ENCODE results near the gene SPRR1B. TPM values are rescaled to one million over a fixed set of nuclear protein-coding genes. Genes with fewer than 3 reads are reported as not detected.
"Not testable (repeated sequence)": the region's sequence is repeated elsewhere in the genome, so short reads cannot be mapped to it uniquely, and the experiment has no call there.

The SPRR1B gene
- total RNA-seq, 2 donors from 2014 or later: not detected

DNA sequence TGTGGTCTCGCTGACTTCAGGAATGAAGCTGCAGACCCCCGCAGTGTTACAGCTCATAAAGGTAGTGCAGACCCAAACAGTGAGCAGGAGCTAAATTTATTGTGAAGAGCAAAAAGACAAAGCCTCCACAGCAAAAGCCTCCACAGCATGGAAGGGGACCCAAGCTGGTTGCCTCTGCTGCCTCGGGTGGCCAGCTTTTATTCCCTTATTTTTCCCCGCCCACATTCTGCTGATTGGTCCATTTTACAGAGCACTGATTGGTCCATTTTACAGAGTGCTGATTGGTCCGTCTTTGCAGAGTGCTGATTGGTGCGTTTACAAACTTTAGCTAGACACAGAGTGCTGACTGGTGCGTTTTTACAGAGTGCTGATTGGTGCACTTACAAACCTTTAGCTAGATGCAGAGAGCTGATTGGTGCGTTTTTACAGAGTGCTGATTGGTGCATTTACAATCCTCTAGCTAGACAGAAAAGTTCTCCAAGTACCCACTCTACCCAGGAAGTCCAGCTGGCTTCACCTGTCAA, 19.7 kb upstream of the SPRR1B start:
- H3K27me3 Mint-ChIP-seq (ENCODE audit: low read depth): peaks cover 11% of the 10 kb centered on the region
- not testable (repeated sequence) for H3K4me1 Mint-ChIP-seq (ENCODE audit: low read depth); H3K9me3 Mint-ChIP-seq; H3K36me3 Mint-ChIP-seq (ENCODE audit: insufficient read depth in 2 of 2); DNase-seq; ATAC-seq (replicated peaks in 1 of 2); H3K4me3 Mint-ChIP-seq; H3K27ac Mint-ChIP-seq

DNA sequence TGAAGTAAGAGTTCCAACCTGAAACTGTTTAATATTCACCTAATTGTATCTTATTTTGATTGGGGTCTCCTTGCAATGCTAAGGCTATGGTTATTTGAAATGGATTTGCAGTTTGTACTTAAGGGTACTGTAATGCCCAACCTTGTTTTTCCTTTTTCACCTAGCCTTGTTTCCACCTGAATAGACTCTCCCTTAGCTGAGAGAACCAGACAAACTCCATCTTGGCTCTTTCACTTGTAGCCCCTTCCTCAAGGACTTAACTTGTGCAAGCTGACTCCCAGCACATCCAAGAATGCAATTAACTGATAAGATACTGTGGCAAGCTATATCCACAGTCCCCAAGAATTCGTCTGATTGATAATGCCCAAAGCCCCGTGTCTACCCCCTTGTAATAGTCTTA, 9.2 kb upstream of the SPRR1B start:
- H3K36me3 Mint-ChIP-seq (ENCODE audit: insufficient read depth in 2 of 2); DNase-seq; H3K4me3 Mint-ChIP-seq; H3K9me3 Mint-ChIP-seq; H3K27ac Mint-ChIP-seq; ATAC-seq (replicated peaks in 1 of 2); H3K4me1 Mint-ChIP-seq (ENCODE audit: low read depth): not testable (repeated sequence)
- H3K27me3 Mint-ChIP-seq (ENCODE audit: low read depth): peaks cover 24% of the 10 kb centered on the region

DNA sequence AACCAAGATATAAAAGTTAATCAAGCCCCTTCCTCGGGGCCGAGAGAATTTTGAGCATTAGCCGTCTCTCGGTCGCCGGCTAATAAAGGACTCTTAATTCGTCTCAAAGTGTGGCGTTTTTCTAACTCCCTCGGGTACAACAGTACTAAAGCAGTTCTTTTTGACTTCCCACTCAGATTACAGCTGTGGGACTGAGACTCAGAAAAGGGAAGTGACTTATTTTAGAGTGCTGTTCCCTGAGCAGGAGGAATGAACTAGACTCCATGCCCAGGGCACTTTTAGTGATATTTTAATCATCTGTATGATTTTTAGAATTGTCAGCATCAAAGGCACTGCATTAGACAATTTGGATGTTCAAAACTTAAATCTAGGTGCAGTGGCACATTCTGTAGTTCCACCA, 8.7 kb upstream of the SPRR1B start:
- H3K27ac Mint-ChIP-seq; H3K9me3 Mint-ChIP-seq; ATAC-seq (replicated peaks in 1 of 2); H3K4me3 Mint-ChIP-seq; H3K4me1 Mint-ChIP-seq (ENCODE audit: low read depth); H3K36me3 Mint-ChIP-seq (ENCODE audit: insufficient read depth in 2 of 2); DNase-seq: not testable (repeated sequence)
- peaks cover 24% of the 10 kb centered on the region for H3K27me3 Mint-ChIP-seq (ENCODE audit: low read depth)

DNA sequence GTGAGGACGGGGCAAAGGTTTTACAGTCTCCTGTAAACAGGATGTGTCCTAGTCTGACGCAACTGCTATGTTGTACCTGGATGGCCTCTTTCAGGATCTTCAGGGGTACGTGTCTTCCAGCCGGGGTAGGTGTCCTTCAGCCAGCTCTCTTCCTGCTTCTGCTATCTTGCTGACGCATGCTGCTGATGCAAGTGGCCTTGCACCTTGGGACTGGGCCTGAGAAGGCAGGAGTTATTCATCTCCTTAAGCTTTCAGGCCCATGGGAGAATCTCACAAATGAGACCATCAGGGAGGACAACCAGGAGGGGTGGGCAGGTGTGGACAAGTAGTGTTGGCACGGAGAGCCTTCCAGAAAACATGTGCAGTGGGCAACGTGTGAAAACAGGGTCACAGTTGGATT, 7.9 kb upstream of the SPRR1B start:
- Mint-ChIP-seq H3K9me3 (no peaks in the 10 kb centered on the region), H3K4me1 (ENCODE audit: low read depth) (no peaks in the 10 kb centered on the region)

DNA sequence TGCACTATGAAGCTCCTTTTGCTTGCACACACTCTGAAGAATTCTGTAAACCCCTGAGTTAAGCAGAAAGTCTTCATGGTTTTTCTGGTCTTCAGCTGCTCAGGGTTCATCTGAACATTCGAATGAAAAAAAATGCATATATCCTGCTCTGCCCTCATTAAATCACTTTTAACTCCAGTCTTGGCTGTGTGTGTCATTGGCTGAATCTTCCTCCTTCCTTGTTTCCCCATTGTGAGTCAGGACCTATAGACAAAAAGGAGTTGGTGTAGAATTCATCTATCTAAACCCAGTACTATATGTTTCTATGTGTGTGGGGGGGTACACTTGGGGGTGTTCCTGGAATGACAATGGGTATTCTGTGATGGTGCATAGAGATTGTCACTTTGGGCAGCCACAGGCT, 6.6 kb upstream of the SPRR1B start:
- ATAC-seq (replicated peaks in 1 of 2) (no peak), DNase-seq (no peak)
- no peak overlapping the region for H3K27ac Mint-ChIP-seq

More for the DNA sequence above, 7.9 kb upstream of the SPRR1B start:
- DNase-seq: no peak
- ATAC-seq (replicated peaks in 1 of 2): no peak
- no peak overlapping the region for H3K4me3 Mint-ChIP-seq
- no peaks in the 10 kb centered on the region for H3K36me3 Mint-ChIP-seq (ENCODE audit: insufficient read depth in 2 of 2)
- H3K27ac Mint-ChIP-seq: no peak overlapping the region
- H3K27me3 Mint-ChIP-seq (ENCODE audit: low read depth): peaks cover 24% of the 10 kb centered on the region

DNA sequence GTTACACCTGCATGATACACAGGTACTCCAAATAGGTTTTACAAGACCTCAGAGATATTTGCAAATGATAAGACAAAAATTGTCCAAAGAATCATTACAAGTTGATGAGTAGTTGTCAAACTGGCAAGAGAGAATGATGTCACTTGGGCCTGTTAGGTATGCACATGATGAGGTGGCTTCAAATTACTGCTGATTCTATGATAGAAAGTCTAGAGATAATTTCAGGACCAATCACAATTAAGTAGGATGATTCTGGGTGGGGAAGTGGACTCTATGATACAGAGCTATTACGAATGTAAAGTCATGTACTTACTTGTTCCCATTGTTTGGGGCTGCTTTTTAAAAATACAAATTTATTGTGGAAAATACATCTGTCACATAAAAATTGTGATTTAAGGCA, 5.2 kb upstream of the SPRR1B start:
- H3K4me3 Mint-ChIP-seq: no peak overlapping the region
- H3K27me3 Mint-ChIP-seq (ENCODE audit: low read depth): peaks cover 32% of the 10 kb centered on the region
- no peak overlapping the region for H3K27ac Mint-ChIP-seq
- no peaks in the 10 kb centered on the region for H3K4me1 Mint-ChIP-seq (ENCODE audit: low read depth)
- no peak for DNase-seq
- no peaks in the 10 kb centered on the region for H3K9me3 Mint-ChIP-seq
- ATAC-seq (replicated peaks in 1 of 2): no peak
- H3K36me3 Mint-ChIP-seq (ENCODE audit: insufficient read depth in 2 of 2): no peaks in the 10 kb centered on the region

More for the DNA sequence above, 6.6 kb upstream of the SPRR1B start:
- Mint-ChIP-seq H3K36me3 (ENCODE audit: insufficient read depth in 2 of 2) (no peaks in the 10 kb centered on the region), H3K27me3 (ENCODE audit: low read depth) (peaks cover 32% of the 10 kb centered on the region), H3K4me1 (ENCODE audit: low read depth) (no peaks in the 10 kb centered on the region), H3K4me3 (no peak overlapping the region), H3K9me3 (no peaks in the 10 kb centered on the region)

DNA sequence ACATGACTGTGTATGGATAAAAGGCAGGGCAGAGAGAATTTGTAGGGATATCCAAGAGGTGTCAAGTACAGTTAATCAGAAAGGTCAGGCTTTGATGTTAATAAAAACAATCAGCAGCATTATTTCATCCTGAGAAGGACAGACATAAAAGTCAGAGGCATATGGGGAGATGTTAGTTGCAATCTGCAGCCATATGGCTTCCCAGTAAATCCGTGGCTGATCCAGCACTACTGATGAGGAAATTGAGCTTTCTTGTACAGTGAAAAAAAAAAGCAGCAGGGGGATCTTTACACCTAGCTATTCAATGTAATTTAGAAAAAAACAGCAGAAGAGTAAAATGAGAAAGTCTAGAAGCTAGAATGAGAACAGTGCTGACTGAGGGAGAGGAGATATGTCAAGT, 2.2 kb upstream of the SPRR1B start:
- Mint-ChIP-seq H3K9me3 (no peaks in the 10 kb centered on the region), H3K4me1 (ENCODE audit: low read depth) (peaks cover 6% of the 10 kb centered on the region), H3K36me3 (ENCODE audit: insufficient read depth in 2 of 2) (no peaks in the 10 kb centered on the region), H3K27me3 (ENCODE audit: low read depth) (peaks cover 16% of the 10 kb centered on the region), H3K4me3 (no peak overlapping the region), H3K27ac (no peak overlapping the region)
- DNase-seq (no peak), ATAC-seq (replicated peaks in 1 of 2) (no peak)

DNA sequence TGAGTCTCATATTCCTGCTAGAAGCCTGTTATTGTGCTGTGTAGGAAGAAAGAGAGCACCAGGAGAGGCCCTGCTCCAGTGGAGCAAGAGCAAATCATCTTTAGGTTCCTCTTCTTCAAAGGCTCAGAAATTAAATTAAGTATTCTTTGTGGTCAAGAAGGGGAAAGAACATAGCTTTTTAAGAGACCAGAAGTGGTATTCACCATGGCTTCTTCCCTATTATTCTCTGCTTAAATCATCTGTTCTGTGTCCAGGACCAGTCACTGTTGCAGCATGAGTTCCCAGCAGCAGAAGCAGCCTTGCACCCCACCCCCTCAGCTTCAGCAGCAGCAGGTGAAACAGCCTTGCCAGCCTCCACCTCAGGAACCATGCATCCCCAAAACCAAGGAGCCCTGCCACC, 1.1 kb downstream of the SPRR1B start:
- no peak for ATAC-seq (replicated peaks in 1 of 2)
- Mint-ChIP-seq H3K4me1 (ENCODE audit: low read depth) (peaks cover 6% of the 10 kb centered on the region), H3K36me3 (ENCODE audit: insufficient read depth in 2 of 2) (no peaks in the 10 kb centered on the region), H3K27ac (no peak overlapping the region), H3K9me3 (no peaks in the 10 kb centered on the region), H3K4me3 (no peak overlapping the region), H3K27me3 (ENCODE audit: low read depth) (peaks cover 8% of the 10 kb centered on the region)
- DNase-seq: no peak

DNA sequence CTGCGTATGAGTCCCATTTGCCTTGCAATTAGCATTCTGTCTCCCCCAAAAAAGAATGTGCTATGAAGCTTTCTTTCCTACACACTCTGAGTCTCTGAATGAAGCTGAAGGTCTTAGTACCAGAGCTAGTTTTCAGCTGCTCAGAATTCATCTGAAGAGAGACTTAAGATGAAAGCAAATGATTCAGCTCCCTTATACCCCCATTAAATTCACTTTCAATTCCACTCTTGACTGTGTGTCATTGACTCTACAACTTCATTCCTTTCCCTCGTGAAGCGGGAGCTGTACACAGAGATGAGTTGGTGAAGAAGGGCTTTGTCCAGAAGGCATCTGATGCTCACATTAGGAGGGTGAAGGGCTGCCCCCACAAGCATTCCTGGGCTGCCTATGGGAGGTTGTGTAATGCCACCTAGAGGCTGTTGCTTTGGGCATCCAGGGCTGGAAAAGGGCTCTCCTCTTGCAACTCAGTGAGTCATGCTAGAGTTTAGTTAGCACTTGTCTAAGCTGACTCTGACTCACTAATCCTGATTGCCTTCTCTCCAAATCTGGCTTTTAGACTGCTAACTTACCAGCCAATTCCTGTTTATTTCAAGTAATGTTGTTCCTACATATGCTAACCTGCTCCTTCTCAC, 1.8 kb downstream of the SPRR1B start:
- H3K27ac Mint-ChIP-seq: no peak overlapping the region

DNA sequence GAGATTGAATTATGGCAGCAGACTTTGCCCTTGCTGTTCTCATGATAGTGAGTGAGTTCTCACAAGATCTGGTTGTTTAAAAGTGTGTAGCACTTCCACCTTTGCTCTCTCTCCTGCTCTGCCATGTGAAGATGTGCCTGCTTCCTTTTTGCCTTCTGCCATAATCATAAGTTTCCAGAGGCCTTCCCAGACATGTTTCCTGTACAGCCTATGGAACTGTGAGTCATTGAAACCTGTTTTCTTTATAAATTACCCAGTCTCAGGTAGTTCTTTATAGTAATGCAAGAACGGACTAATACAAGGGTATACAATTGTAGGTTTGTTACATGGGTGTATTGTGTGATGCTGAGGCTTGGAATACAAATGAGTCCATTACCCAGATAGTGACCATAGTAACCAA, 4.2 kb downstream of the SPRR1B start:
- H3K36me3 Mint-ChIP-seq (ENCODE audit: insufficient read depth in 2 of 2): no peaks in the 10 kb centered on the region
- no peak for ATAC-seq (replicated peaks in 1 of 2)
- H3K27ac Mint-ChIP-seq: no peak overlapping the region
- H3K9me3 Mint-ChIP-seq: no peaks in the 10 kb centered on the region
- H3K27me3 Mint-ChIP-seq (ENCODE audit: low read depth): peaks cover 6% of the 10 kb centered on the region
- H3K4me1 Mint-ChIP-seq (ENCODE audit: low read depth): peaks cover 6% of the 10 kb centered on the region
- DNase-seq: no peak
- H3K4me3 Mint-ChIP-seq: no peak overlapping the region

More for the DNA sequence above, 1.8 kb downstream of the SPRR1B start:
- H3K4me1 Mint-ChIP-seq (ENCODE audit: low read depth): peaks cover 6% of the 10 kb centered on the region
- peaks cover 8% of the 10 kb centered on the region for H3K27me3 Mint-ChIP-seq (ENCODE audit: low read depth)
- H3K36me3 Mint-ChIP-seq (ENCODE audit: insufficient read depth in 2 of 2): no peaks in the 10 kb centered on the region
- H3K4me3 Mint-ChIP-seq: no peak overlapping the region
- H3K9me3 Mint-ChIP-seq: no peaks in the 10 kb centered on the region
- ATAC-seq (replicated peaks in 1 of 2) (peak in 1 of 2 donors; percentile 71), DNase-seq (peak in 1 of 2 donors; percentile 1)

DNA sequence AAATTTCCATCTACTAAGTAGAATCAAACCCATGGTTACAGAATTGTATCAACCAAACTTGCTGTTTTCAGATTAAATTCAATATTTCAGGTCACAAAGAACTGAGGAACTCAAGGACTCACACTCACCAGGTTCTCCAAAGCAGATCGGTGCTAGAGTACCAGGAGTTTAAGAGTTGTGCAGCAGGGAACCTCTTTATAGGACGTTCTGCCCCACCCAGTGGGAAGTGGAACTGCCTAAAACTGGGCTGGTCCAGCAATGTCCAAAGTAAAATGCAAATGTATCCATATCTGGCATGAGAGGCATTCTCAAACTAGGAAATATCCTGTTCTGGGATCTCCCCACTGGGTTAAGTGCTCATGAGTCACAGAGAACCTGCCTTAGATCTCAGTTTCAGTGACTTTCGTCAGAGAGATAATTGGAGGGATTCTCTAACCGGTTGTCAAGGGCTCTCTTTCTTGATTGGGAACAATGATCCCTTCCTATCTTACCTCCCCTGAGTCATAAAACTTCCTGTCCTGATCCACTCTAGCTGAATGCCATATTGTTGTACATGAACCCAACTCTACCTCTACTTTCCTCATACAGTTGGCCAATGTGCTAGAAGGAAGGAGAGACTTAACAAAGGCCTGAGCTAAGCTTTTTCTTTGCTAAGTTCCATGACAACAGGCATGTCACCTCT, 10.1 kb downstream of the SPRR1B start, which contains the start of gene SPRR2D:
Gene SPRR2D, minus strand, starts transcription at position 171 of the 682 bp plus-strand sequence. CDS start 774 bp downstream, outside the sequence.
- no peak within 1 kb of the TSS for H3K27ac Mint-ChIP-seq

DNA sequence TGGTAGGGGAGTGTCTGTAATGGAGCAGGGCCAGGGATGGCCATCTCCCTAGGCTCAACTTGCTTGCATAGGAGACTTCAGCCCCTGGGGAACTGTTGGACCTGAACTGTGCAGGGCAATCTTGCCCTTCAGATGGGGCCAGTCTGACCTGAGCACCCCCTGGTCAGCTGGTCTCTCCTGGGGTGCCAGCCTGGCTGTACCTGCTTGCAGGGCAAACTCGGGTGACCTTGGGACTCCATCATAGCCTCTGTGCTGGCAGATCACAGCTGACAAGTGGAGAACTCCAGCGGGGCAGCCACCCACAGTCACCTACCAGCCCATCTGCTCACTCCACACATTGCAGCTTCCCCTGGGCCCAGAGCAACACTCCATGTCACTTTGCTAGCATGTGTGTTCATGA, 18.2 kb downstream of the SPRR1B start:
- peaks cover 43% of the 10 kb centered on the region for H3K27me3 Mint-ChIP-seq (ENCODE audit: low read depth)
- no peaks in the 10 kb centered on the region for H3K9me3 Mint-ChIP-seq
- no peak overlapping the region for H3K4me3 Mint-ChIP-seq
- no peak for DNase-seq
- no peaks in the 10 kb centered on the region for H3K4me1 Mint-ChIP-seq (ENCODE audit: low read depth)
- no peak overlapping the region for H3K27ac Mint-ChIP-seq
- no peaks in the 10 kb centered on the region for H3K36me3 Mint-ChIP-seq (ENCODE audit: insufficient read depth in 2 of 2)
- ATAC-seq (replicated peaks in 1 of 2): no peak

More for the DNA sequence above, 10.1 kb downstream of the SPRR1B start, which contains the start of gene SPRR2D:
- Mint-ChIP-seq H3K27me3 (ENCODE audit: low read depth) (peaks cover 18% of the 10 kb centered on the region), H3K4me3 (no peak within 1 kb of the TSS), H3K4me1 (ENCODE audit: low read depth) (no peaks in the 10 kb centered on the region), H3K9me3 (no peaks in the 10 kb centered on the region), H3K36me3 (ENCODE audit: insufficient read depth in 2 of 2) (no peaks in the 10 kb centered on the region)
- no peak for ATAC-seq (replicated peaks in 1 of 2)
- DNase-seq: no peak

DNA sequence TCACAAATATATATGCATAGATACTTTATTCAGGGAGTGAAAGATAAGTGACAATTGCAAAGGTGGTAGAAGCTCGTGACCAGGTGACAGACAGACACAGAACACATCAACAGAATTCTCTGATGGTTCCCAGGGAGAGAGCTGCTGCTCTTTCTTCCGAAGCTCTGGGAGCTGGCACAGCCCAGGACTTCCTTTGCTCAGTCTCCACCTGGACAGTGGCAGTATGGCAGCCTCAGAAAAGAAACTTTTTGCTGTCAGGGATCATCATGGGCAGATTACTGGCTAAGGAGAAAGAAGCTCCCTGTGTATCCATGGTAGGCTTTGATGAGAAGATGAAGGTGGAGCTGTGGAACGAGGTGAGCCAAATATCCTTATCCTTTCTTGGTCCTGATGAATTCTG, 25.1 kb downstream of the SPRR1B start:
- H3K4me3 Mint-ChIP-seq; DNase-seq; H3K4me1 Mint-ChIP-seq (ENCODE audit: low read depth); H3K36me3 Mint-ChIP-seq (ENCODE audit: insufficient read depth in 2 of 2); ATAC-seq (replicated peaks in 1 of 2); H3K9me3 Mint-ChIP-seq; H3K27ac Mint-ChIP-seq: not testable (repeated sequence)
- H3K27me3 Mint-ChIP-seq (ENCODE audit: low read depth): peaks cover 32% of the 10 kb centered on the region

Measured in activated T-cell treated with anti-CD3 and anti-CD28 coated beads, Interleukin-2, amount 50 U/mL, for 72 hours (primary cell).